Stimulated activated CD8-positive, alpha-beta memory T cell treated with anti-CD3 and anti-CD28 coated beads, Interleukin-15, amount 100 ng/mL, for 48 hours (primary cell): ENCODE data around the gene RAB3D.

ENCODE experiments used
- DNase-seq, 2 donors: peaks; one replicate each; pipeline ENCODE4 v3.0.0-alpha.2; 2020; ENCODE audit warnings: low read depth in 2 of 2

Gene RAB3D

DNA sequence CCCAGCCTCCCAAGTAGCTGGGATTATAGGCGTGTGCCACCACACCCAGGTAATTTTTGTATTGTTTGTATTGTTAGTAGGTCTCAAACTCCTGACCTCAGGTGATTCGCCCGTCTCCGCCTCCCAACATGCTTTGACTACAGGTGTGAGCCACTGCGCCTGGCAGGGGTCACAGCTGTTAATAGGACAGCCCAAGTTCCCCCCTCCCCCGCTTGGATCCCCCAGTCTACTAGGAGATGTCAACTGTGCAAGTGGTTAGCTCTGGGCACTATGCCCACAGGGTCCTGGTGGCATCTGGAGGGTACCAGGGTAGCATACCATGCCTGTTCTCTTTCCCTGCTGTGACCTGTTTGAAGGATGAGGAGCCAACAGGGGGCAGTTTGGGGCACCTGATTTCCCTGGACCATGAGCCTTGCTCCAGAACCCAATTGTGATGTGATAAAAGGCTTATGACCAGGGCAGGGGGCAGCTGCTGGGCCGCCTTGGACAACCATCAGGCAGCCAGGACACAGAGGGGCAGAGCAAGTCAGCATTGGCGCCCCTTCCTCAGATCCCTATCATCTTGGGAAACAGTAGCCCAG lies 43.7 kb downstream of the RAB3D start, which contains the start of gene TSPAN16:
Gene TSPAN16, plus strand, starts transcription at position 496 of the 581 bp plus-strand sequence. CDS start 138 bp downstream, outside the sequence.
- DNase-seq, result no peak

- no peak for DNase-seq
These were observed 44.3 kb downstream of the RAB3D start for GRCh38 chr19:11295180-11295579.

- peak; percentile 64 to 77 for DNase-seq
These were observed 45.7 kb downstream of the RAB3D start for GRCh38 chr19:11293433-11294389.

GRCh38 chr19:11291991-11292390 lies 47.5 kb downstream of the RAB3D start:
- no peak for DNase-seq

DNA sequence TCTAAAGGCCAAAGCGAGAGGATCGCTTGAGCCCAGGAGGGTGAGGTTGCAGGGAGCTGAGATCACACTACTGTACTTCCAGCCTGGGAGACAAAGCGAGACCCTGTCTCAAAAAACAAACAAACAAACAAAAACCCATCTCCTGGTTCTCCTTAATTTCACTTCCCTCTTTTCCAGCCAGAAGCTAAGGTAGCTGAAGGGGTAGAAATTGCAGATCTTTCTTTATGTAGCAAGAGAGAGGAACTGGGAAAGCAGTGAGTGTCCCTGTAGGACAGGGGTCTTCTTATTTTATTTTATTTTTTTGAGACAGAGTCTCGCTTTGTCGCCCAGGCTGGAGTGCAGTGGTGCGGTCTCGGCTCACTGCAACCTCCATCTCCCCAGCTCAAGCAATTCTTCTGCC lies 48.0 kb downstream of the RAB3D start:
- no peak for DNase-seq

- DNase-seq, result no peak
These were observed 49.2 kb downstream of the RAB3D start for GRCh38 chr19:11290256-11290655.

GRCh38 chr19:11288349-11288748 lies 51.1 kb downstream of the RAB3D start:
- no peak for DNase-seq

- DNase-seq, result no peak
These were observed 53.0 kb downstream of the RAB3D start for GRCh38 chr19:11286312-11286974.

DNA sequence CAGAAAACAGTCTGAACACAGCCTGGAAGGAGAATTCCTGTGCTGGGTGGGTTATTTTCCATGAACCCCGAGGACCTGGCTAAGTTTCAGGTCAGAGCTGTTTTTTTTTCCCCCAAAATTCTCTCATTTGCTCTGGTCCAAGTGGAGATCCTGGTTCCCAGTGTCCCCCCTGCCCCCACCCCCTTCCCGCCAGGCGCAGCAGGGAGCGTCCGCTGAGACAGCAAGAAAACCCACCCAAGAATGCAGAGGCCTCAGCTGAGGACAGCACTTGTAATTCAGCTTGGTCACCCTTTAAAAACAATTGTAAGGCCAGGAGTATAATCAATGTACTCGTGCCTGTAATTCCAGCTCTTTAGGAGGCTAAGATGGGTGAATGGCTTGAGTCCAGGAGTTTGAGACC lies 54.9 kb downstream of the RAB3D start:
- no peak for DNase-seq

- DNase-seq, result no peak
These were observed 58.0 kb downstream of the RAB3D start for GRCh38 chr19:11281356-11282049.

DNA sequence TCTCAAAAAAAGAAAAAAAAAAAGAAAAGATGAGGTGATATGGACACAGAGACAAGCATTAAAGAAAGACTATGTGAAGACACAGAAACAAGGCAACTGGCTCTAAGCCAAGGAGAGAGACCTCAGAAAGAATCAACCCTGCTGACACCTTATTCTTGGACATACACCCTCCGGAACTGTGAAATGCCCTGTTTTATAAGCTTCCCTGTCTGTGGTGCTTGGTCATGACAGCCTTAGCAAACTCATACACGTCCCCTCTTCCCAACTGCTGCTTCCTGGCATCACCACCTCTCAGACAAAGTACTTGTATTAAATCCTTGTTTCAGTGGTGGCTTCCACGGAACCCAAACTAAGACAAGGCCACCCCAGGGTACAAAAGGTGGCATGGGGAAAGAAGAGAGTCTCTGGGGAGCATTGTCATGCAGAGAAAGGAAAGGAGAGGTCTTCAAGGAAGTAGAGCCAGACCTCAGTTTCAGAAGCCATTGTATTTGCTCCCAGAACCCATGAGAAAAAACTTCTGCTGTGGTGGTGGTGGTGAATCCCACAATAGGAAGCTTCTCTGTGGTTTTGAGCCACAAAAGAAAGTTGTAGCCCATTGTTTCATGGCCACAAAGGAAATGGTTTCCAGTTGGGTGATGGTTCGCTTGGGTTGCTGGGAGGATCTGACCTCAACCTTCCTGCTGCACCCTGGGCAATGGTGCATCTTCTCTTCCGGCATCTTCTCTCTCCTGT lies 59.8 kb downstream of the RAB3D start:
- peak in 1 of 2 donors; percentile 17 for DNase-seq

- no peak for DNase-seq
These were observed 60.8 kb downstream of the RAB3D start for GRCh38 chr19:11278670-11279069.

GRCh38 chr19:11274533-11275086 lies 64.8 kb downstream of the RAB3D start:
- no peak for DNase-seq

DNA sequence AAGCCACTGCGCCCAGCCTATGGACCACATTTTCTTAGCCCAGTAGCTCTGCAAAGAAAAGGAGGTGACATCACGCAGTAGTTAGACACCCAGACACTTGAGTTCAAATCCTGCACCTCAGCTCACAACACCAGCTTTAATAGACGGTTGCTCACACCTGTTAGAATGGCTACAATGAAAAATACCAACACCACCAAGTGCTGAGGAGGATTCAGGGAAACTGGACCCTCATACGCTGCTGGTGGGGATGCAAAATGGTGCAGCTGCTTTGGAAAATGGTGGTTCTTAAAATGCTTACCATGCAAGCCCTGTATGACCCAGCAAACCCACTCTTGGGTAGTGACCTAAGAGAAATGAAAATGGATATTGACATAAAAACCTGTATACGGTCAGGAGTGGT lies 65.5 kb downstream of the RAB3D start:
- DNase-seq, result no peak

- DNase-seq, result no peak
These were observed 66.2 kb downstream of the RAB3D start for GRCh38 chr19:11273296-11273695.
